ENCODE data around the gene FRMPD4.

GRCh38 chrX:12374286-12374685 lies 236.0 kb downstream of the FRMPD4 start:
- TF ChIP-seq CTCF (IDR thresholded peaks at IDR 0.05), result no peak
- no peak for TF ChIP-seq POLR2A (IDR thresholded peaks at IDR 0.05)
